Stimulated activated CD8-positive, alpha-beta memory T cell treated with anti-CD3 and anti-CD28 coated beads, Interleukin-7, amount 100 ng/mL, for 24 hours (primary cell): ENCODE data around the gene CDYL2.
"Not testable (repeated sequence)": the region's sequence is repeated elsewhere in the genome, so short reads cannot be mapped to it uniquely, and the experiment has no call there.

Experiments used
- DNase-seq: peaks from one replicate; pipeline ENCODE4 v3.0.0-alpha.2; 2020; ENCODE audit warnings: low read depth

The CDYL2 gene

DNA sequence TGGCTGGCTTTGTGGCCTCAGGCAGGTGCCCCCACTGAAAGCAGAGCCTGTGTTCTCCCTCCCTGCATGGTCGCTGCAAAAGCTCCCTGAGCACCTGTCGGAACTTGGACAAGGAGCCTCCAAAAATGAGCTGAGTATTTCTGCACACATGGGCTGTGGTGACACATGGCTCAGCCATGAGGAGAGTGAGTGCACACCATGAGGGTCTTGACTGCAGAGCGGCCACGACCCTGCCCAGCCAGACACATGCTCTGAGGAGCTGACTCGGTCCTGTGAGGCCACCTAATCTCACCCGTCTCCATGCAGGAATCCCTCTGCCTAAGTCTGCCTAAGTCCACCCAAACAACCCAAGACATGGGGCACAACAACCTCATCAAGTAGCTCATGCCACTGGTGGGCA lies 134.7 kb downstream of the CDYL2 start:
- DNase-seq: no peak

DNA sequence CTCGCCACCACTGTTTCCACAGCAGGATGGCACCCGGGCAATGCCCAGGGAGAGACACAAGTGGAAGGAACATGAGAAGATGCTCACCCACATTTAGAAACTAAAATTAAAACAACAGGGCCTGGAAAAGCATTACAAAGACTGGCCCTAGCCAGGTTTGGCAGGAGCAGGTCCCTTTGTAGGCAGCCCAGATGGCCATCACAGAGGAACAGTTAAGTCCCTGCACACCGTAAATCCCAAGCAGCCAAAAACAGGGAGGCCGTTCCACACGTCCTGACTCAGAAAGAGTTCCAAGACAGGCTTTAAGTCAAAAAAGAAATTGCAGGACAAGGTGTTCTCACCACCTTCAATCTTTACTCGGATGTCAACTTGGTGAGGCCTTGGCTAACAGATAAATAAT lies 136.5 kb downstream of the CDYL2 start:
- no peak for DNase-seq

DNA sequence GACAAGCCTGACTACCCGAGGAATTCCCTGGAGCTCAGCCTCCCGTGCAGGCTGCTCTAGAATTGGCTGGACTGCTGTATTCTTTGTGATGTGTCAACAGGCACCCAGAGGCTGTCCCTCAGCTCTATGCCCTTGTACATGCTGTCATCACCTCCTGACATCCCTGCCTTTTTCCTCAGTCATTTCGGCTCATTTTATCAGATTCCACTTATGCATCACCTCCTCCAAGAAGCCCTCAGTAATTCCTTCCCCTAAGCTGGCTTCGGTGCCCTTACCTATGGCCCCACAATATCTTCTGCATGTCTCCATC lies 137.2 kb downstream of the CDYL2 start:
- DNase-seq: no peak

DNA sequence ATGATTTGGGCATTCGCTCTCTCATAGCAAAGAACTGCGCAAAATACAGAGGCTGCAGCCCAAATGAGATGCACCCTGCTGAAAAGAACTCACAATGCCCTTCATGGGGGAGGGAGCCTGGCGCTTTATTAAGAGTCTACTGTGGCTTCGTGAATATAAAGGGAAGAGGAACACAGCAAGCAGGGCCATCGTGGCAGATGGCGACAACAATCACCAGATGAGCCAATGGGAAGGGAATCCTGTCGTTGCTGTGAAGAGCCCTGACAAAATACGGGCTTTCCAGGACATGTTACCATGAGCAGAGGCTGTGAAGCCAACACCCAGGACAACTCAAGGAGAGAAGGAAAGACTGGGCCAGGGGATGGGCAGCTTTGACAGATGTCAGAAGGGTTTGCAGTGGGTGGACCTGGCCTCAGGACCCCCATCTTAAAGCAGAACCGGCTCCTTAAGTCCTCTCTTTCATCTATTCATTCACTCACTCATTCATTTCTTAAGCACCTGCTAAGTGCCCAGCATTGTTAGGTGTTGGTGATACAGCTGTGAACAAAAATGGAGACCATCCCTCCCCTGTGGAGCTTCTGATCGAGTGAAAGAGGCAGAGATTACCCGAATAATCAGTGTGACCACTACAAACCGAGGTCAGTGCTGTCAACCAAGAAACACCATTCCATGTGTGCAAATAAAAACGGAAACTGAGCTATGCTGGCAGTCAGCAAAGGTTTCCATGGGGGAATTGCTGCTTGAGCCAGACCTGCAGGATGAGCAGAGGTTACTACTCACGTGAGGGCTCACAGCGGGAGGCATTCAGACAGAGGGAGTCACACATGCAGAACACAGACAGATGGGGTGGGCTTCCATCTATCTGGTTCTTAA lies 137.8 kb downstream of the CDYL2 start:
- DNase-seq: no peak

DNA sequence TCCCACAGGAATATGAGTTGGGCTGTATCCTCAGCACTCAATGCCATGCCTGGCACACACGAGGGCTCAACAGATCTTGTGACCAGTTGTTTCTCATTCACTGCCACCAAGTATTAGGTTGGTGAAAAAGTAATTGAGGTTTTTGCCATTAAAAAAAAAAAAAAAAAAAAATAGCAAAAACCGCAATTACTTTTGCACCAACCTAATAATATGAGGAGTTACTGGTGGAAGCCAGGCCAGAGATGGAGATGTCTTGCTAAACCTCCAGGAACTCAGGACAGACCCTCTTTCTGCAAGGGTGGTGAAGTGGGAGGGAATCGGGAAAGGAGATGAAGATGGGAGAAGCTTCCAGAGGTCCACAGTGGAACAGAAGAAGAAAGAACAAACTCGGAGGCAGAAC lies 139.0 kb downstream of the CDYL2 start:
- no peak for DNase-seq

DNA sequence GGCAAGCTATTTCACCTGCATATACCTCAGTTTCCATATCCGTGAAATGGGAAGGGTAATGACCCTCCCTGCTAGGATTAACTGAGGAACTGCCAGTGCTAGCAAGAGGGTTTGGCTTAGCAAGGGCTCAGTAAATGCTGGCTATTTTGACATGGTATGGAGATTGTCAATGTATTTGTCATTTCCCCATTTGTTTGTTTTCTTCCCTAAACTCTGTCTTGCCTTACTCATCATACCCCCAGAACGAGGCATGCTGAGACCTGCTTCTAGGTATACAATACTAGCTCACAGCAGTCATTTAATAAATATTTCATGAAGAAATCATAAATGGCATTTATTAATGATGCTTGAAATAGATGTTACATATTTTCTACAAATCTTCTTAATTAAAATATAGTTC lies 139.6 kb downstream of the CDYL2 start:
- DNase-seq: no peak

DNA sequence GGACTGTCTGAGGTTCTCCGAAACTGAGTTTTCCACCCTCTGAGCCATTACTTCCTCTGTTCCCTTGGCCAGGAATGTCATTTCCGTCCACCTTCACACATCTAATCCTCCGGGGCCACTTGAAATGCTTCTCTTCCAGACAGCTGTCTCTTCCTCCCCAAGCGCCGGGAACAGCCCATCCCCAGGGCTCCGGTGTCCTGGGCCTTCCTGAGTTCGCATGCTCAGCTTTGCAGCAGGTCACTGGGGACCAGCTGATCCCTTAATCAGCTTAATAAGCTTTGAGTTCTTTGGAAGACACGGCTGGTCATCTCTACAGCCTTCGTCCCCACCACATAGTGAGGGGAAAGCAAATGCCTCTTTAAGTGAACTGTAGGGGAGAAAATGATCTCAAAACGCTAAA lies 140.2 kb downstream of the CDYL2 start:
- DNase-seq: no peak

DNA sequence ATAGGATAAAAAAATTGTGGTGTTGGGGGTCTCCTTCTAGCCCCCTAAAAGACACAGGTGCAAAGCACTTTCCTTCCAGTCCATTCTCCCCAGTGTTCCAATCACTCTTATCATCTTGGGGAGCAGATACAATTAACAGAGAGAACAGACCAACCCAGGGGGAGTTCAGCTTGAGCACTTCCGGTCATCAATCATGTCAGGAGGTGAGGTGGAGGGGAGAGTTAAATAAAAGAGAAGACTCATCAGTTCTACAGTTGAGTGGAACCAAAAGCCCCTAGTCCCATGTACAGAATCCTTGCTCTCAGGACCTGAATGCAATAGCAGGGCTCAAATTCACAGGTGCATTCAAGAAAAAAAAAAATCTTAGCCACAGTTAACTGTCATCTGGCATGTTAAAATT lies 141.3 kb downstream of the CDYL2 start:
- no peak for DNase-seq

DNA sequence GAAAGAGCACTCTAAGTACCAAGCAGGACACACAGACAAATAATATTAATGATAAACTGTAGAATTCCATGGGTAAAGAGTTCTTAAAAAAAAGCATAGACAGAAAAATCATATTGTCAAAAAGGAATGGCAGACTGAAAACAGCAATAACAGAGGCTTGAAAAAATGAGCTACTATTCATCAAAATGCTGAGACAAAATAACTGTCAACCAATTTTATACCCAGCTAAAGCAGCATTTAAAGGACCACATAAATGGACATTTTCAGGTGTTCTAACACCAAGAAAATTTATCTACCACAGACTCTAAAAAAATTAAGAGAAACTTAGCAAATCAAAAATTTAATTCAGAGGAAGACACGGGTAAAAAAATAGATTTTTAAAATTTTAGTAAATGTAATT lies 144.5 kb downstream of the CDYL2 start:
- DNase-seq: no peak

DNA sequence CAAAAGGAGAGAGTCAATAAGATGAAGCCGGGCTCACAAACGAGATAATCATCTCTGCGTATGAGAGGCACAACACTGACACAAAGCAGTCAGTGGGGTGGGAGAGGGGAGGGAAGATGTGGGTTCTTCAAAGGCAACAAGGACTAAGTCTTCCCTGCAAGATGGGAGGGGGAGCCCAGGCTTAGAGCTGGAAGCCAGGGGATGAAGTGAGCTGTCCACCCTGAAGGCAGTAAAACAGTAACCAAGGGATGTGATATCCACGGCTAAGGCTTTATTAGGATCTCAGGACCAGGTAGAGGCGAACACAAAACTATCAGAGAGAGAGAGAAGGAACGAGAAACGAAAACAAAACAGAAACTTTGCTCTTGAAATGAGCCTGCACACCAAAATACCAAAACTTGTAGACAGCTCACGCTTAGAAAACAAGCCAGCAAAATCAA lies 147.7 kb downstream of the CDYL2 start:
- no peak for DNase-seq

DNA sequence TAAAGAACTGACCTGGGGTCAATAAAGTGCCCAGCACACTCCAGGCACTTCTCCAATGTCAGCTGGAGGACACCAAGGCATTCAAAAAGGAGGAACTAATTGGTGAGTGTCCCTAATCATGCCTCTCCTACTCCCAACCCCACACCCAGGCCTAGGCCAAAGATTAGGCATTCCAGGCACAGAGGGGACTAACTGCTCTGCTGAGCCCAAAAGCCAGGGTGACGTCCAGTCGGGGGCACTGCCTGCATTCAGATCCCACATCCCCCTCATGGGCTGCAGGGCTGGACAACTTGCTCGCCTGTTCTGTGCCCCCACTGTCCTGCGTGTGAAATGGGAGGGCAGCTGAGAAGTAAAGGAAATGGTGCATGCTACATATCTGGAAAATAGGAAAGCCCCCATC lies 148.2 kb downstream of the CDYL2 start:
- no peak for DNase-seq

DNA sequence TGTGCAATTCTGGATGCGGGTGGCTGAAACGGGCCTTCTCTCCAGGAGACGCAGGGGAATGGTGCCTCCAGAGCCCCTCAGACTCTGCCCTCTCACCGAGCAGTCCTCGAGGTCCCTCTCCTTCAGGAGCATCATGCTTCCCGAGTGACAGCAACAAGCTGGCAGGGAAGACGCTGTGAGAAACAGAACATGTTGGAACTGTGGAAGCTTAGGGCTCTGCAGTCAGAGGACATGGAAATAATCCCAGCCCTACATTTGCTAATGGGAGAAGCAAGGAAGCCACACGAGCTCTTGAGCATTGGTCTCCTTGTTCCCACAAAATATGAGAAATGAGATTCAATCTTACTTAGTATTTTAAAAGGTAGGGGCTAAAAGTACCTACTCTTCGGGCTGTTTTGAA lies 148.6 kb downstream of the CDYL2 start:
- no peak for DNase-seq

DNA sequence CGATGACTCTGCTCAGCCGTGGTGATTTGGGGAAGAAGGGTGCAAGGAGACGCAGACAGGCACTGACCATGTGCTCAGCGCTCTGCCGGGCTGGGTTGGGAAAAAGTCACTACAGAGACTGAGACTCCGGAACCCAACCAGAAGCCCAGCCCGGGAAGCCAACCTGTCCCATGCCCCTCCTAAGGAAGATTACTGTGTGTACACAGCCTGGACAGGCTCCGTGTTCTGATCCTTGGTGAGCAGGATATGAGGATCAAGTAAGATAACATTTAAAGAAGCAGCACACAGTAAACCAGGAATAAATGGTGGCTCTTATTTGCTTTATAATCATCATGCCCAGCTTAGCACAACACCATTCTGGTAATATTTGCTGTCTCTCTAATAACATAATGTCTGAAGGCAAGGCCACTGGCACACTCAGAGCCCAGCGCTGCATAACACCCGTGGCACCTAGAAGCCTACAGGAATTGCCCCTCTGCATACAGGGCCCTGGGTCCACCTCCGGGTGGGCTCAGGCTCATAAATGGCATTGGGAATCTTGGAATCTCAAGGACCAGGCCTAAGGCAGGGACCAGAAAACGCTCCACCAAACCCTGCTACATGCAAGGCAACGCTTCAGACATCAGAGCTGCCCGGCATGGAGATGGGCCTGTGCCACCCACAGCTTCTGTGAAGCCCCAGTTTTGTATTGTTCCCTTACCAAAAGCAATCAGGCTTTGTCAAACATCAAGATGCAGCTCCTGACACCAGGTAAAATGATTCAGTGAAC lies 150.1 kb downstream of the CDYL2 start:
- DNase-seq: no peak

DNA sequence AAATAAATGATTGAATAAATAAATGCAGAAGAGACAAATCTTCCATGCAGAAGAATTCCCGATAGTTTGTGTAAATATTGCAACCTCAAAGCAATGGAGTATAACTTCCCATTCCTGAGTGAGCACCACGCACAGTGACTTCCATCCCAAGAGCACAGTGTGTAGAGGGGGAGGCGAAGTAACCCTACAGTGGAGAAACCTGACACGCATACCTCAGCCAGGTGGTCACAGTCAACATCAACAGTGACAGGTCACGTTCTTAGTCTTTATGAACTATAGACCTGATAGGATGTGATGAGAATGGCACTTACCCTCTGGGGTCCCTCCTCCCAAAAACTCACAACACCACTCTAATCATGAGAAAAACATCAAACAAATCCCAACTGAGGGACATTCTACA lies 152.0 kb downstream of the CDYL2 start:
- no peak for DNase-seq

DNA sequence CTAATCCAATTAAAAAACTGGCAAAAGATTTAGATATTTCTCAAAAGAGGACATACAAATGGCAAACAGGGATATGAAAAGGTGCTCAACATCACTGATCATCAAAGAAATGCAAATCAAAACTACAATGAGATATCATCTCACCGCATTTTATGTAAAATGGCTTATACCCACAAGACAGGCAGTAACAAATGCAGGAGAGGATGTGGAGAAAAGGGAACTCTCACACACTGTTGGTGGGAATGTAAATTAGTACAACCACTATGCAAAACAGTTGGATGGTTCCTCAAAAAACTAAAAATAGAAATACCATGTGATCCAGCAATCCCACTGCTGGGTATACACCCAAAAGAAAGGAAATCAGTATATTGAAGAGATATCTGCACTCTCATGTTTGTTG lies 154.1 kb downstream of the CDYL2 start:
- not testable (repeated sequence) for DNase-seq

DNA sequence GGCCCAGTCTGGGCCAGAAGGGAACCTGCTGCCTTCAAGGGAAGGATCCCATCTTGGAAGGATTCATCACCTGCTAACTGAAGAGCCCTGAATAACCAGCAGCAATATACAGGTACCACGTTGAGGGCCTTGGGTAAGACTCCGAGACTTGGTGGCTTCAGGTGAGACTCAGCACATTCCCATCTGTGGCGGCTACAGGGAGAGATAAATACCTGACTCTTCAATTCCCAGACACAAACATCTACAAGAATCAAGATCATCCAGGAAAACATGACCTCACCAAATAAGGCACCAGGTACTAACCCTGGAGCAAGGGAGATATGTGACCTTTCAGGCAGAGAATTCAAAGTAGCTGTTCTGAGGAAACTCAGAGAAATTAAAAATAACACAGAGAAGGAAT lies 164.1 kb downstream of the CDYL2 start:
- no peak for DNase-seq

DNA sequence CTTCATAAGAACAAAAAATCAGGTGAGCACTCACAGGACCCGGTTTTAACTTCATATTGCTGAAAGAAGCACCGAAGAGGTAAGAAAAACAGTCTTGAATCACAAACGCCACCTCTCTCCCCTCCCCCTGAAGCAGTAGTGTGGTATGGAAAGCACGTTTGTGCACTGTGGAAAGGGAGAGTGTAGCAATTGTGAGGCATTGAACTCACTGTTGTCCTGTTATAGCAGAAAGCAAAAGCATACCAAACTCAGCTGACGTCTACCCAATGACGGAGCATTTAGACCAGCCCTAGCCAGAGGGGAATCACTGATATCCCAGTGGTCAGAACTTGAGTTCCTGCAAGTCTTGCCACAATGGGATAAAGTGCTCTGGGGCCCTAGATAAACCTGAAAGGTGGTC lies 164.8 kb downstream of the CDYL2 start:
- DNase-seq: no peak

DNA sequence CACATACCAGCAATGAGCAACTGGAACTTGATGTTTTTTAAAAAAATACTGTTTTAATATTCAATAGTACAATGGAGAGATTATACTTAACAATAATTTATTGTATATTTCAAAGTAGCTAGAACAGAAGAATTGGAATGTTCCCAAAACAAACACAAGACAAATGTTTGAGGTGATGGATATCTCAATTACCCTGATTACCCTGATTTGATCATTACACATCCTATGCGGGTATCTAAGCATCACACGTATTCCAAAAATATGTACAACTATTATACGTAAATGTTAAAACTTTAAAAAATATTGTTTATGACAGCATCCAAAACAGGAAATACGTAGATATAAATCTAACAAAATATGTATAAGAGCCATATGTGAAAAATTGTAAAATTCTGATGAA lies 166.8 kb downstream of the CDYL2 start:
- no peak for DNase-seq

DNA sequence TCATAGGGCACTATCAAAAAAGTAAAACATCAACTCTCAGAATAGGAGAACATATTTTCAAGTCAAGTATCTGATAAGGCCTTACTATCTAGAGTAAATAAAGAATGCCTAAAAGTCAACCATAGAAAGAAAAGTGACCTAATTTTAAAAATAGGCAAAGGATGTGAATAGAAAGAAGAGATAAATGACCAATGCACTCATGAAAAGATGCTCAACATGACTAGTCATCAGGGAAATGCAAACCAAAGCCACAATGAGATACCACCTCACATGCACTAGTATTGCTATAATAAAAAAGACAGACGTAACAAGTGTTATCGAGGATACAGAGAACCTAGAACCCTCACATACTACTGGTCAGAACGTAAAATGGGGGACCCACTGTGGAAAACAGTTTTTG lies 172.8 kb downstream of the CDYL2 start:
- no peak for DNase-seq

DNA sequence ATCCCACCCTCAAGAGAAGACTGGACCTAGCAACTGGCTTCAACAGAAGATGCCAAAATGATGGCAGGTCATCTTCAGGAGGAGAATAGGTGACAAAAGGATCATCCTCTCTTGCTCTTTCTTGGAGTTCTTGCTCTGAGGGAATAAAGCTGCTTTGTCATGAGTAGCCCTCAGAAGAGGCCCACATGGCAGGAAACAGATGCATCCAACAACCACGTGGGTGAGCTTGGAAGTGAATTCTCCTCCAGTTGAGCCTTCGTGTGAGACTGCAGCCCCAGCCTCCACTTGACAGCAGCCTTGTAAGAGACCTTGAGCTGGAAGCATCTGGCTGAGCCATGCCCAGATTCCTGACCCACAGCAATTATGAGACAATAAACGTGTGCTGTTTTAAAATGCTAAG lies 176.1 kb downstream of the CDYL2 start:
- no peak for DNase-seq

DNA sequence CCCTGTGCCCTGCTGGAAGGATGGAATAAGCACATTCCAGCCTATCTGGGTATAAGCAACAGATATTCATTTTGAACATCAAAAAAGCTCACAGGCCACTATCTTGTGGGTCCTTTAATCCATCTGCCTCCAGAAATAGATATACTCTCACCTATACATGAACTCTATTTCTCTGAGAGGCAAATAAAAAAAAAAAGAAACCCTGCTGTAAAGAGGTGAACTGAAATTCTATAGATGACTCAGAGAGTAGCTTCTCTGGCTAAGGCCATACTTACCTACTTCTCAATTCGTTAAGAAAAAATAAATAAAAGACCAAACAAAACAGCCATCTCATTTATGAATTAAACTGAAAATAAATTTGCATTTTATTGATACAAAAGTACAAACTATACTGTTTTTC lies 177.3 kb downstream of the CDYL2 start:
- no peak for DNase-seq

DNA sequence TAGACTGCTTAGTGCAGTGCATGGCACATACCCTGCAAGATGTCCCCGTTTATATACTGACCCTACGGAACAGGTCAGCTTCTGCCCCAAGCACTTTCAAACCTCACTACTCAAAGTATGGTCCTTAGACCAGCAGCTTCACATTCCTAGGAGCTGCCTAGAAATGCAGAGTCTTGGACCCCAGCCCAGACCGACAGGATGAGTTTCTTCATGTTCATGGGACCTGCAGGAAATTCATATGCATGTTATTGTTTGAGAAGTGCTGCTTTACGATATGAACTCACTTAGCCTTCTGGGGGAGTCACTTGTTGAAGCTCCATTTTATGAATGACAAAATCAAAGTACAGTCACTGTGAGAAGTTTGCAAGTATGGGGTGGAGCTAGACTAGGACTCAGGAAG lies 181.0 kb downstream of the CDYL2 start:
- no peak for DNase-seq

DNA sequence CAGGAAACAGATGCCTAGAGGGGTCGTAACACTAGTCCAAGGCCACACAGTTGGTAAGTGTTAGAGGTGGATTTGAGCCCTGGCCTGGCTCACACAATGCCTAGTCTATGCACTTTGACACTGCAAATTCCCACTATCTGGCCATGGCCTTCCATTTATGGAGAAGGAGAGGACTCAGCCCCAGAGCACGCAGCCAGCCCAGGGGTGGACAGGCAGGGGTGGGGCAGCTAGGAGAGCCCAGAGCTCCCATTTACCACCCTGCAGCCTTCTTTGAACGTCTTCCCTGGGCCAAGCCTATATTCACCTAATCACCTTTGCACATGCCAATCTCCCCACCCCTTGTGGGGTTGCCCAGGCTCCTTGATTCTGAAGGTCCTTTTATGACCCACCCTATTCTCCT lies 182.4 kb downstream of the CDYL2 start:
- DNase-seq: no peak
